NCI-H1694 (cell line): ENCODE results near the gene CSNK1G1.

ENCODE experiments used
- DNase-seq: peaks from one replicate; lab custom pipeline; 2025; lab: John Stamatoyannopoulos, UW

Gene CSNK1G1

DNA sequence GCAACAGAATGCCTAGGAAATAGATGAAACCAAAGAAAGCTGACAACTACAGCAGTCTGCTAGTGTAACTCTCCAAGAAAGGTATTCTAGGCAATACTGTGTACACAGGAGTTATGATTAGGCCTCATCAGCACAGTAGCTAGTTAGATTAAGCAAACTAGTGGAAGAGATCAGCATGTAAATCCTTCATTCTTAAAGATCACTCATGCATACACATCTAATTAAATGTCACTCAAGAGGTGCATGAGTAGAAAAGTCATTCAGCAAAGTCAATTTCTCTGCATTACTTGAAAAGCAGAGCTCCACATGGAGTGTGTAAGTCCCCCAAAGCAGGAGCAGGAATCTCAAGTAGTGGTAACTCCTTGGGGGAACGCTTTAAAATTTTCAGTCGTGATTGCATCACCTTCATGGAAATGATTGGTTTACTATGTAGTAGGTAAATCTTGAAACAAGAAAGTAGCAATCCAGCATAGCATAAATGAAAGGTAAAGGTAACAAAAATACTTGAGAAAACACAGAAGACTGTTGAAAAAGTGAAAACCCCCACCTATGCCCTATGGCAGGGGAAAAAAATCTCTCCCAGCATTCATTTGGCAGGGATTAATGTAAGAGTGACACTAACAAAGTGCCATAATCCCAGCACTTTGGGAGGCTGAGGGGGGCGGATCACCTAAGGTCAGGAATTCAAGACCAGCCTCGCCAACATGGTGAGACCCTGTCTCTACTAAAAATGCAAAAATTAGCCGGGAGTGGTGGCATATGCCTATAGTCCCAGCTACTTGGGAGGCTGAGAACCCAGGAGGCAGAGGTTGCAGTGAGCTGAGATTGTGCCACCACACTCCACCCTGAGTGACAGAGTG, 163.8 kb downstream of the CSNK1G1 start:
- DNase-seq = no peak

DNA sequence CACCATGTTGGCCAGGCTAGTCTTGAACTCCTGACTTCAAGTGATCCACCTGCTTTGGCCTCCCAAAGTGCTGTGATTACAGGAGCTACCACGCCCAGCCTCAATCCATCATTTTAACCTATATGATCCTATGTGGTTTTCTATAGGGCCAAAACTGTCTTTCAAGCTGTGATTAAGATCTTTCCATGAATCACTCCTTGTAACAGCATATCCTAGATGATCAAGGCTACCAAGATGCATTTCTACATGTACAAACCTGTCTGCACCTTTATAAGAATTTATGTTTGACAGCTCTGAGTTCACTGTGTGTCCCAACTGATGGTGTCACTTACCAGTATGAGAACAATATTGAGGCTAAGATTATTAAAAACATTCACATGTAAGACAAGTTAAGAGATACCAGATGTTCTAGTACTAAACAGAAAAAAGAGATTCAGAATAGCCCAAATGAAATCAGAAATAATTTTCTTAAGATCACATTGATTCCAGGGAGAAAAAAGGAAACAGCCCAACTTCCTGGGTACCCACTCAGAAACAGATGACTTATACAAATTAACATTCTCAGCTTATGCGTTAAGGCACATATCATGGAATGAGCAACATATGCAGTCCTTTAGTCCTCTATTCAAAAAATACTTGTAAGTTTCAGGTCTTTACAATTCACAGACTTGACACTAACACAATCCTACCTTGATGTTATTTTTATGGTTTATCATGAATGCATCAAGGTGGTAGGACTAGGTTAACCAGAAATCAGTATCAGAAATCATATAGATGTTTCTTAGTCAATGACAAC, 168.4 kb downstream of the CSNK1G1 start:
- DNase-seq = no peak

DNA sequence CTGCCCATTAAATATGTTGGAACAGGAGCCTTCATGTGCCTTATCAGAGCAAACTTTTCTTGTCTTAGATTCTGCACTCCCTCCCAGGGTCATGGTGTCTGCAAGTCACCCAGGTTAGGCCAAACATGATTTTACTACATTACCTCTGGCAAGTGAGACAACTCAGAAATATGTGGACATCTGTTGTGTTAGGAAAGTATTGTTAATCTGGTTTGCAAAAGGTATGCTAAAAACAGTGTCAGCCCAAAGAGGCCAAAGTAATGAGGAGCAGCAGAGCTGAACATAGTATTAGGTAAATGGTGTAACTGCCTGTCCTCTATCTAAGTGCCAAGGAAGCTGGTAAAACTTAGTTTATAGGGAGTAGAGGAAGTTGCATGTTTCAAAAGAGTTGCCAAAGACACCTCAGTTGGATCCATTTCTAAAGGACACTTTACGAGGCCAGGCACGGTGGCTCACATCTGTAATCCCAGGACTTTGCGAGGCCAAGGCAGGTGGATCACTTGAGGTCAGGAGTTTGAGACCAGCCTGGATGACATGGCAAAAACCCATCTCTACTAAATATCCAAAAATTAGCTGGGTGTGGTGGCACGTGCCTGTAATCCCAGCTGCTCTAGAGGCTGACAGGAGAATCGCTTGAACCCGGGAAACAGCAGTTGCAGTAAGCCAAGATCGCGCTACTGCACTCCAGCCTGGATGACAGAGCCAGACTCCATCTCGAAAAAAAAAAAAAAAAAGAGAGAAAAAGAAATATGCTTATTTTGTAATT, 170.6 kb downstream of the CSNK1G1 start:
- DNase-seq = no peak

DNA sequence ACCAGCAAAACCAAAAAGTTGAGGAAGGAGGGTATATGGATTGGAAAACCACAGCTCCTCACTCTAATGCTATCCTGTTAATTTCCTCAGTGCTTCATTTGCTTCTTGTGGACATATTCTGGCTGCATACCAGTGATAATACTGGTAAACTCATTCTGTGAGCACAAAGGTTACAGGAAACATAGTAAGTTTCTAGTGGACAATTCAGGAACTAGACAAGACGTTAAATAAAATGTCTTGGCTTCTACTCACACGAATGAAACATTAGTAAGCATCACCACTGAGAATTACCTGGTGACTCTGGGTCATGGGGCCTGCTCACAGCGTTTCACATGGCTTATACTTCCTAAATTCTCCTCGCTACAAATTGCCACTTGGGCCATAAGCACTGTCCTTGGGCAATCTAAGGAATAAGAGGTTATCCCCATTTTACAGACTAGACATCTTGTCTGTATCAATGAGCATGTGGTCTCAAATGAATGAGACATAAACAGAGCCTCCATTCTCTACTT, 173.1 kb downstream of the CSNK1G1 start:
- no peak for DNase-seq

DNA sequence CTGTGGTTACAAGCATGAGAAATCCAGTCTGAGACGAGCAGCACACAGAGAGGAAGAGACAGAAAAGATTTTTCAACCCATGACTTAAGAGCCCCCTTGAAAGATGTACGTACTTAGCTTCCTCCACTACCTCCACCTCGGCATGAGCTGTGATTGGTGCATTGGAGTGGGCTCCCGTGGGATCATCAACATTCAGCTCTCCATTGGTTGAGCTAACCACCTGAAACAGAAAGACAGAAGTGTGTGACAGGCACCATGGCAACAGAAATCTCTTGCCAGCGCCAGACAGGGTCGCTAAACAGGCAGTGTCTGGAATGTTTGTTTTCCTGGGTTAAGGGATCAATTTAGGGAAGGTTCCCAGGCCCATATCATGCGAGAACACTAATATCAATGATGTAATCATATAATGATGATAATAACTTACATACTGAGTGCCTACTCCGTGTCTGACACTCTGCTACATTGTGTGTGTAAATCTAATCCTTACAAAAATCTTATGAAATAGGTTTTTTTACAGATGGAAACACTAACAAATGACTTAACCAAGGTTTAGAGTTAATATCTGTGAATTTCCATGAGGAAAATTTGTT, 175.6 kb downstream of the CSNK1G1 start:
- DNase-seq = no peak

DNA sequence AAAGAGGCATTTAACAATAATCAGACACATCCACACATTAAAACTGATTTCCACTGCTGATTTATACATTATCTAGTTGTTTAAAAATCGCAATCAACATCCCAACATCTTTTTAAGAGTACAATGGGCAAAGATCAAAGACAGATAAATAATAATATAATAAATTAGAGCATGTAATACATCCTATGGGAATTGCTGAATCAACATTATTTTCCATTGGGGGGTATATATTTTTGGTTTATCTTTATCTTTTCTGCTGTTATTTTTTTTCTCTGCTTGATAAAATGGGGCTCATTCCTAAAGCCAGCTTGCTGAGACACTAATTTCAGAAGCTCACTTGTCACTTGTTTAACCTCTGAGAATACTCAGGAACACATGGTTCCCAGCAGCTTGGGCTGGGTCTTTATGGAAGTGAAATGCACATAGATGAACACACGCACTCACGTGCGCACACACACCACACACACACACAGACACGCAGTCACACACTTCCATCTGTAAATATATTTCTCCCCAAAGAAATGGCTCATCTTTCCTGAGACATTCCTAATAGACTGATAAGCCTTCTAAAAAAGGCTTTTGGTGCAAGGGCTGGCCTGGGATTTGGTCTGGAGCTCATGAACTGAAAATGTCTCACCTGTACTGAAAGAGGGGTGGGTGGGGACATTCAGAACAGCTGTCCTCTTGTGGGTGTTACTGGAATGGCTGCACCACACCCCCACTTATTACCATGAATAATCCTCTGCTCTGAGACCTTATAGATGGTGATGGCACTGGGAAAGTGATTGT, 189.7 kb downstream of the CSNK1G1 start:
- DNase-seq = no peak

DNA sequence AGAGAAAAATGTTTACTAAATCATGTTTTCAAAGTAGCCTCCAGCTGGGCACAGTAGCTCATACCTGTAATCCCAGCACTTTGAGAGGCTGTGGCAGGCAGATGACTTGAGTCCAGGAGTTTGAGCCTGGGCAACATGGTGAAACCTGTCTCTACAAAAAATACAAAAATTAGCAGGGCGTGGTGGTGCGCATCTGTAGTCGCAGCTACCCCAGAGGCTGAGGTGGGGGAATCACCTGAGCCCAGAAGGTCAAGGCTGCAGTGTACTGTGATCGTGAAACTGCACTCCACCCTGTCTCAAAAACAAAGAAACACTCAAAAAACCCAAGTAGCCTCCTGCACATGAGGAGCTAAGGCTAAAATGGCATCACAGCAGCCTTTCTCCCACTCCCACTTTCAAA, 191.5 kb downstream of the CSNK1G1 start:
- no peak for DNase-seq

DNA sequence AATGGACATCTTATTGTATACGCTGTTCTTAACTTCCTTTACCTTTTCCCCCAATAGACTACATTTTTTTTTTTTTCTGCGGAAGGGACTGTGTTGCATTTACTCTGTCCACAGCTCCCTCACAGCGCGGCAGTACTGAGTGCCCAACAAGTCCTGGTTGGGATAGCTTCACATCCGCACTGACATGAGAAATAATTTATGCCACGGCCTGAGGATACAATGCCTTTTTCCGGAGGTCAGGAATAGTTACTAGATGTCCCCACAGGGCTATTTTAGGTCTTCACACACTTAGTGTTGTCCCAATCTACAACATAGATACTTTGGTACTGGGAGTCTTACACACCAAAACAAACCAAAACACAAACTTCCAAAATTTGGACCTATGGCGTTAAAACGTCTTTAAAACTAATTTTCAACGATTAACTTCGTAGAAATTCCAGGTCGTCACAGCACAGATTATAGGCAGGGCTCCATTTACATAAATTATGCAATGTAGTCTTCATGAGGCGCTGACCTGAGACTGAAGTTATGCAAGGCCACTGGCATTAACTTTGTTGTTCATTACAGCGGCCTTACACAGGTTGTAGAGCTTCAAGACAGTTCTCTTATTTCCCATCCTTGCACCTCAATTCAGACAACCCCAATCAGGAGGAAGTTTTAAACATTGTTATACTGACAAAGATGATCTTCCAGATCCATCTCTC, 192.2 kb downstream of the CSNK1G1 start:
- DNase-seq = no peak

DNA sequence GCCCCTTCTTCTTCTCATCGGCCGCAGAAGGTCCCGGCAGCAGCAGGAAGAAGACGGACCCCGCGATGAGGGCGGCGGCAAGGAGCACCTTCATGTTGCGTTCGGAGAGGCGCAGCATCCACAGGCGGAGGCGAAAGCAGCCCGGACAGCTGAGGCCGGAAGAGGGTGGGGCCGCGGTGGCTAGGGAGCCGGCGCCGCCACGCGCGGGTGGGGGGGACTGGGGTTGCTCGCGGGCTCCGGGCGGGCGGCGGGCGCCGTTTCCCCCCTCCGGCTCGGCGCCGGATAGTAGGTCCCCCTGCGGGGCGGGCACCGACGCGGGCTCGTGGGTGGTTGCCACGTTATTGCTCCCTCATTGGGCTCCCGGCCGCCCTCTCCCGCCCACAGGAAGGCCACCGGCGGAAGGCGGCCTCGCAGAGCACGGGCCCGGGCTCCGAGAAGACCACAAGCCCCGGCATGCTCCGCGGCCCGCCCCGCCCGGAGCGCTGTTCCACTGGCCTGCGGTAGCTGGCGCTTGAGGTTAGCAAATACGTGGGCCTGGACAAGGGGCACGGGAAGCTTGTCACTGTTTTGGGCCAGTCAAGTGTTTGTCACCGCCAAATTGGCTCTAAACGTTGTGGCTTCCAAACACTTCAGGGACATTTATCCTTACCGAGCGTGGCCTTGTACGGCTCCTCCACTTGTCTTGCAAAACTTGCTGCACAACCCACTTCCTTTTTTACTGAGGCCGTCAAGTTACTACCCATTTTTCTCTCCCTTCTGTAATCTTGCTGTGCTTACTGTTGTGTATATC, 192.9 kb downstream of the CSNK1G1 start, which contains the start of gene PPIB:
Gene PPIB, minus strand, starts transcription at position 154 of the 790 bp plus-strand sequence. Its CDS starts 36 bp downstream, at position 118.
- peak; percentile 75 for DNase-seq

DNA sequence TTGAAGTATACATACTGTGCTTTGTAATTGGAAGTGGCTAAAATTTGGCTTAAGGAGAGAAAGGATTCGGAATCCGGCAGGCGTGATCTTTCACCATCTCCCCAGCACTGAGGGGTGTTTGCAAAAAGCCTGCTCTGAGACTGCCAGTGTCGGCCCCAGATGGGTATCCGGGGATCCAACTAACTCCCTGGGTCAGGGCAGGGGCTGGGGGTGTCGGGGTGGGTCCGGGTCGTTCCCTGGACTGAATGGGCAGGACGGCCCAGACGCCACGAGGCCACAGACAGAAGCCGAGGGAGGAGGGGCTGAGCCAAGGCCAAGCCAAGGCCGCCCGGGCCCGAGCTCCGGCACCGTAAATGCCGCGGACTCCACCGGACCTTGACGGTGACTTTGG, 193.5 kb downstream of the CSNK1G1 start:
- no peak for DNase-seq

DNA sequence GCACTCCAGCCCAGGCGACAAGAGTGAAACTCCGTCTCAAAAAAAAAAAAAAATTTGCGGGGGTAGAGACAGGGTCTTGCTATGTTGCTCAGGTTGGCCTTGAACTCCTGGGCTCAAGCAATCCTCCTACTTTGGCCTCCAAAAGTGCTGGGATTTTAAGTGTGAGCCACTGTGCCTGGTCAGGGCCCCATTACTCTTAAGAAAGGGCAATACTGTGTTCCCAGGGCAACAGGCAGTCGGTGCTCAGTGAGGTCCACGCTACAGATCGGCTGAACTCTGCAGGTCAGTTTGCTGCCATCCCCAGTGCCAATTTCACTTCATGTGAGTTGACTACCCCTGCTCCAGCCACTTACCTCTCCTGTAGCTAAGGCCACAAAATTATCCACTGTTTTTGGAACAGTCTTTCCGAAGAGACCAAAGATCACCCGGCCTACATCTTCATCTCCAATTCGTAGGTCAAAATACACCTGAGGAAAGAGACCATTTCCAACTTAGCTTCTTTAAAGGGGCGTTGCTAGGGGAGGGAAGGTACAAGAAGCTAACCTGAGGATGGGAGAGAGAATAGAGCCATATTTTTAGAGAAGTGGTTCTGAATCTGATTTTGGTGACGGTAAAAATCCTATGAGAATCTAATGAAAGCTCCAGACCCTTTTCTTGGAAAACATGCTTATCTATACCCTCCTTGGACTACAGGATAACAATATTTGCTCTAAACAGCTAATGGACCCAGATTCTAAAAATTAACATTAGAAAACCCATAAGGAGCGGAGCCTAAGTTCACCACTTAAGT, 194.1 kb downstream of the CSNK1G1 start:
- no peak for DNase-seq

DNA sequence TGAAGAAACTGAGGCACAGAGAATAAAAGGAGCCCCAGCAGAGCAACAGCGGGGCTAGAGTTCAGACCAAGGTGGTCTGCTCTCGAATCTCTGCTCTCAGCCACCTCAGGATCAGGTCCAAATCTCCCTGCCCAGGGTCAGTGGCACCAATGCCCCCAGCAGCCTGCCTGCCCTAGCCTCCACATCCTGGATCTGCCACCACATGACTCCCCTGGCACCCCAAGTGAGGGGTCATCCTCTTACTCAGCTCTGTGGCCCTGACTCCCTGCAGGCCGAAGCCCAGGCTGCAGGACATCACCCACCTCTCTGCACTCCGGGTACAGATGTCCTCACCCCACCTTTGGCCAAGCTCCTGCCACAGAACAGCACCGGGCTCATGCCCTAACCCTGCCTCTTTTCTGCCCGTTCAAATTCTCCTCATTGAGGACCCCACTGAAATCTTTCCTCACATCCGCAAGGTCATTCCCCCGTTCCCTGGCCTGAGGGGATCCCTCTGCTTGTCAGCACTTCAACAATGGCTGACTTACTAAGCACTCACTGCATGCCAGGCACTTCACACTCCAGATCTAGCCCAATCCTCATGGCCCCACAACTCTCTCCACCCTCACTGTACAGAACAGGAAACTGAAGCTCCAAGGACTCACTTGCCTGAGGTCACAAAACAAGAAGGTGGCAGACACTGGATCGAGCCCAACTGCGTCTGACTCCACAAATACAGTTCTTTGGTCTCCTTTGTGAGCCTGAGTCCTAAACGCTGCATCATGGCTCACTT, 197.4 kb downstream of the CSNK1G1 start:
- no peak for DNase-seq

DNA sequence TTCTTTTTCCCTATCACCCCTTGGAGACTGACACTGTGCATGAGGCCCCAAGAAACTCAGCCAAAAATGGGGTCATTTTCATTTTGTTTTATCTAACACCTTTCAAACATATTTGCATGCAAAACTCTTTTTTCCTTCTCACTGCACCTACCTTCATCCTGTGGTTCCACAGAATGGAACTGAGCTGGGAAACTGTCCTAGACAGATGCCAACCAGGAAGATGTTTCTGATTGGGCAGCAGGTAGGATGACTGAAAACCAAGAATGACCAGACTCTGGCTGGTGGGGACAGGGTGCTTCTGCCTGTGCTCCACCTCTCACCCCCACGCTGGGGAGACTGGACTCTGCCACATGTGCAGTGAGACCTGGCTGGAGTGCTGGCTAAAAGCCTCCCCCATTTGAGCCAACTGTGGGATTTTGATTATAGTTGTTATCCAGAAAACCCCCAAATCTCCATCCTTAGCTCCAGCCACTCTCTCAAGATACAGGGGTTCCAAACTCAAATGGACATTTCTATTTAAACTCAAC, 198.3 kb downstream of the CSNK1G1 start:
- DNase-seq = no peak

DNA sequence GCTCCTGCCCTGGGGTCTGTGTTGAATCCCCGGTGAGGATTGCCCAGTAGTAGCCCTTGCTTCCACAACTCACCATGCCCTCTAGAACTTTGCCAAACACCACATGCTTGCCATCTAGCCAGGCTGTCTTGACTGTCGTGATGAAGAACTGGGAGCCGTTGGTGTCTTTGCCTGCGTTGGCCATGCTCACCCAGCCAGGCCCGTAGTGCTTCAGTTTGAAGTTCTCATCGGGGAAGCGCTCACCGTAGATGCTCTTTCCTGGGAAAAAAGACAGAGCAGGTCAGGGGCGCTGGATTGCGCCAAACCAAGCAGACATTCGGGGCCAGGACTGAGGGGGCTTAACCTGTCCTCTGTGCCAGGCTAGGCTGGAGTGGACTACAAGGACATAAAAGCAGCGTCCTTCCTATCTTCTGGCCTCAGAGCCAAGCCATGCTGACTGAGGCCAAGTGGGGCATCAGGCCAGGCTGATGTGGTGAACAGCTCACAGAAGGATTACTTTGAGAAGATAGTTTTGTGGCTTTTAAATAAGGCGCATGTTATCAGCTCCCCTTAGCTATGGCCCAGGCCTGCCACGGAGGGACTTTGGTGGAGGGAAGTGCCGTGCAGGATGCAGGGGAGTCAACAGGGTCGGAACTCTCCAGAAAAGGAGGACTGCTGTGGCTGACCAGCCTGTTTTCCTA, 199.2 kb downstream of the CSNK1G1 start:
- no peak for DNase-seq

DNA sequence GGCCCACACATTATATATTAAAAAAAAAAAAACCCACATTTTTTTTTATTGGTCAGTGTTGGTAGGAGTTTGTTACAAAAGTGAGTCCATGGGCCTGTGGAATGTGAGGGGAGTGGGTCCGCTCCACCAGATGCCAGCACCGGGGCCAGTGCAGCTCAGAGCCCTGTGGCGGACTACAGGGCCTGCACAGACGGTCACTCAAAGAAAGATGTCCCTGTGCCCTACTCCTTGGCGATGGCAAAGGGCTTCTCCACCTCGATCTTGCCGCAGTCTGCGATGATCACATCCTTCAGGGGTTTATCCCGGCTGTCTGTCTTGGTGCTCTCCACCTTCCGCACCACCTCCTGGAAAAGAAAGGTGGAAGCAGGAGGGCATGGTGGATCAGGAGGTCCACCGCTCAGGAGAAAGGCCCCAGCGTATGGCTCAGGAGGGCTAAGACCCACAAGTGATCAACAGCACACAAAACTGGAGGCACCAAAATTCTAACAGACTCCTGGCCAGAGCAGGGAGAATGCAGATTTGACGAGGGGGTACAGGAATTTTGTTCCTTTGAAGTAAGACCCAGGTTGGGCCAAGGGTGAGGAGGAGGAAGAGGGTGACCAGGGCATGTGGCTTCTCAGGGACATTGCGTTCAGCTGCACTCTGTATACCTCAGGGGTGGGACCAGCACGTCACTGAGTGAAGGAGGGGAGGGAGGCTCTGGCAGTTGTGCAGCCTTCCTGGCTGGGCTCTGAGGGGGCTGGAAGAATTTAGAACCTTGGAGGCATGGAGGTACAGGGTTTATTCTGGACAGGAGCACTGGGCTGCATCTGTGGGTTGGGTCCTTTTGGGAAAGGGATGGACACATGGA, 199.9 kb downstream of the CSNK1G1 start:
- no peak for DNase-seq
